ENCODE results near the gene ZNF423.

- TF ChIP-seq CTCF (IDR thresholded peaks at IDR 0.05; ENCODE audit: low read length) (no peak), EZH2 (optimal IDR thresholded peaks at IDR 0.05; ENCODE audit: low read depth, low read length) (no peak), EZH2phosphoT487 (IDR thresholded peaks at IDR 0.05; ENCODE audit: low read length) (no peak)
Measured at GRCh38 chr16:49652456-49653172, 203.3 kb downstream of the ZNF423 start.

Measured in MM.1S (cell line).